ACC112 (cell line): Measurements from ENCODE around the gene CTNNA3.
"Not testable (repeated sequence)": the region's sequence is repeated elsewhere in the genome, so short reads cannot be mapped to it uniquely, and the experiment has no call there.

Experiments
- H2AFZ ChIP-seq: fragments of 200-600 bp; sonication (generic); one replicate; pipeline ENCODE4 v1.6.0; 2017; ENCODE audit warnings: antibody characterized with exemption, low read length; ENCODE audit not compliant: unreplicated experiment
- H3K27ac ChIP-seq: fragments of 200-600 bp; sonication (generic); 2 replicates; pipeline ENCODE4 v1.5.1; 2014; ENCODE audit warnings: low read depth, mild to moderate bottlenecking, antibody characterized with exemption, low read length, moderate library complexity
- H3K27me3 ChIP-seq: fragments of 200-600 bp; sonication (generic); 2 replicates; pipeline ENCODE4 v1.6.1; 2014; ENCODE audit warnings: mild to moderate bottlenecking, antibody characterized with exemption, low read length, moderate library complexity, mixed read lengths; ENCODE audit not compliant: insufficient read depth
- H3K36me3 ChIP-seq: fragments of 200-600 bp; sonication (generic); 2 replicates; pipeline ENCODE4 v1.6.1; 2016; ENCODE audit warnings: mild to moderate bottlenecking, antibody characterized with exemption, low read length, moderate library complexity, mixed read lengths; ENCODE audit not compliant: insufficient read depth
- H3K4me1 ChIP-seq: fragments of 200-600 bp; sonication (generic); one replicate; pipeline ENCODE4 v1.6.1; 2016; ENCODE audit warnings: low read length, mixed read lengths; ENCODE audit not compliant: insufficient read depth, unreplicated experiment, control insufficient read depth
- H3K4me3 ChIP-seq: fragments of 200-600 bp; sonication (generic); 2 replicates; pipeline ENCODE4 v1.5.1; 2014; ENCODE audit warnings: mild to moderate bottlenecking, low read depth, low read length
- H3K79me2 ChIP-seq: fragments of 200-600 bp; sonication (generic); one replicate; pipeline ENCODE4 v1.6.0; 2016; ENCODE audit warnings: low read length; ENCODE audit not compliant: control insufficient read depth, unreplicated experiment, insufficient read depth

CTNNA3 gene

DNA sequence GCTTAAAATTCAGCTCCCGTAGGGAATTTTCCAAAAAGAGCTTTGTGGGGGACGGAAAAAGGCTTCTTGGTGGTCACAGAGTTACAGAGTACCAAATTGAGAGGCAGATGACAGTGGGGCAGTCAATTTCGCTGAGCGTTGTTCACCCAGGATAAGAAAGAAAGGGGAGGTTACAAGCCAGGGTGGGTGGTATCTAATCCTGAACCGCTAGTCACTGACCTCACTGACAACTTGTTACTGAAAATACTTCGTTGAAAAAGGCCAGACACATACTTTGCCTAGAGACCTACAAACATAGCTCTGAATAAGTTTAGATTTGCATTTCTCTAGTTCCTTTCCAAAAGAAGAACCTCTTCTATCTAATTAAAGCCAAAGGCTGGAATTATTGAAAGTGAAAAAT lies at the start of gene CTNNA3:
Gene CTNNA3 (minus strand): TSS at position 167 of the 400 bp plus-strand sequence.
- peaks cover 54% of the 10 kb centered on the region for H3K27me3 ChIP-seq
- H3K4me3 ChIP-seq: no peak within 1 kb of the TSS
- H3K27ac ChIP-seq: no peak within 1 kb of the TSS
- no peak within 1 kb of the TSS for H2AFZ ChIP-seq
- no peaks in the 10 kb centered on the region for H3K4me1 ChIP-seq
- H3K79me2 ChIP-seq: no peaks in the 10 kb centered on the region
- no peaks in the 10 kb centered on the region for H3K36me3 ChIP-seq

DNA sequence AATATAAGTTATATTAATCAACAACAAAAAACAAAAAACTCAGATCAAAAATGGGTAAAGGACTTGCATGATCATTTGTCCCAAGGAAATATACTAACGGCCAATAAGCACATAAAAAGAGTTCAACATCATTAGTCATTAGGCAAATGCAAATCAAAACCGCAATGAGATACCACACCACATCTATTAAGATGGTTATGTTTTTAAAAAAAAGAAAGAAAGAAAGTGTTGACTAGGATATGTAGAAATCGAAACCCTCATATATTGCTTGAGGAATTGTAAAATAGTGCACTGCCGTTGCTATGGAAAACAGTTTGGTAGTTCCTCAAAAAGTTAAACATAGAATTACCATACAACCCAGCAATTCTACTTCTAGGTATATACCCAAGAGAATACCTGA lies 39.4 kb upstream of the CTNNA3 start:
- Histone ChIP-seq H3K4me1 (no peaks in the 10 kb centered on the region), H3K27me3 (peaks cover 33% of the 10 kb centered on the region), H3K4me3 (no peak overlapping the region), H3K79me2 (no peaks in the 10 kb centered on the region), H2AFZ (no peak overlapping the region), H3K27ac (no peak overlapping the region), H3K36me3 (no peaks in the 10 kb centered on the region)

DNA sequence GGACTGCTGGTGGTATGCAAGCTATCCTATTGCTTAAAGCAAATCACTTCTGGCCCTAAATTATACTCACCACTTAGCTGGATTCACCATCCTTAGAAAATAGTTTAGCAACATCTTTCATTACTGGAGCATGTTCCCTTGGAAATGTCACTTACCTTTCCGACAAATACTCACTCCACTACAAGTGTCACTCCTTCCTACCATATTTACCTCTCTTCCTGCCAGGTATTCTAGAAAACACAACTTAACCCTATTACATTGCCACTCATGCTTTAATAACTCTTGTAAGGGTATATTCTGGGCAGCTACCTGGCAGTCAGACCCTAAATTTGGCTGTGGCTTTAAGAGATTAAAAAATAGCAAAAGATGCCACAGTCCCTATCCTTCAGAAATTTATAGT lies 37.5 kb upstream of the CTNNA3 start:
- Histone ChIP-seq H3K27ac (no peak overlapping the region), H3K79me2 (no peaks in the 10 kb centered on the region), H3K27me3 (peaks cover 37% of the 10 kb centered on the region), H3K4me1 (no peaks in the 10 kb centered on the region), H2AFZ (no peak overlapping the region), H3K4me3 (no peak overlapping the region), H3K36me3 (no peaks in the 10 kb centered on the region)

DNA sequence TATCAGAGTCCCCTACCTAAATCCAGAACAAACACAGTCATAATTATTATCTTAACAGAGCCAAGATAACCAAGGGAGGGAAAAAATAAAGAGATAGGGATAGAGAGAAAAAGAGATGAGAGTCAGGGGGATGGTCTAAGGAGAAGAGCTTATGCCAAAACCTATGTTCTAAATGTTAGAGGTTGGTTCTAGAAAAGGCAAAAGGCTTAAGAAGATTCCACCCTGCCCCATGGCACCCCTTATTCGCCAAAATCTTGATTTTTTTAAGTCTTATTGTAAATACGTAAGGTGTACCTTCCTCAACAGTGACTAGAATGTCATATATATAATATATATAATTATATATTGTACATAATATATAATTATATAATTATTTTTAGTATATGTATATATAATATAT lies 29.6 kb upstream of the CTNNA3 start:
- Histone ChIP-seq H3K79me2 (no peaks in the 10 kb centered on the region), H2AFZ (no peak overlapping the region), H3K27me3 (peaks cover 9% of the 10 kb centered on the region), H3K4me3 (no peak overlapping the region), H3K4me1 (no peaks in the 10 kb centered on the region), H3K36me3 (no peaks in the 10 kb centered on the region), H3K27ac (no peak overlapping the region)

DNA sequence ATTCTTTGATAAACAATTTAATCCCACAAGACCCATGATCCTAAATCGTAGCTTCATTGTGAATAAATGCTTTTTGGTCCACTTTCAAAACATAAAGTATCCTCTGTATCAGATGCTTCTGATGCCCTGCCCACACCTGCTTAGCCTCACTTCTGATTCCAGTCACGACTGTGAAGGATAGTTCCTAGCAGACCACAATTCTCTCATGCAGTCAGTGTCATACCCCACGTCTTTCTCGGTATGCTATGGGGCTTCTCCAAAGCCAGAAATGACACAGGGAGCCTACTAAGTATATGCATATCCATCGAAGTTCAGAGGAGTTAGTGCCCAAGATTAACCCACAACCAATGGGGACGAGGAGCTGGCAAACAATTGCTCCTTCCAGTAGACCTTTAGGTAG lies 27.6 kb upstream of the CTNNA3 start:
- H3K27me3 ChIP-seq: peaks cover 5% of the 10 kb centered on the region; the same call in 1 of the 2 replicates
- H3K4me3 ChIP-seq: no peak overlapping the region
- H3K4me1 ChIP-seq: no peaks in the 10 kb centered on the region
- H2AFZ ChIP-seq: no peak overlapping the region
- H3K27ac ChIP-seq: no peak overlapping the region
- no peaks in the 10 kb centered on the region for H3K79me2 ChIP-seq
- H3K36me3 ChIP-seq: no peaks in the 10 kb centered on the region

DNA sequence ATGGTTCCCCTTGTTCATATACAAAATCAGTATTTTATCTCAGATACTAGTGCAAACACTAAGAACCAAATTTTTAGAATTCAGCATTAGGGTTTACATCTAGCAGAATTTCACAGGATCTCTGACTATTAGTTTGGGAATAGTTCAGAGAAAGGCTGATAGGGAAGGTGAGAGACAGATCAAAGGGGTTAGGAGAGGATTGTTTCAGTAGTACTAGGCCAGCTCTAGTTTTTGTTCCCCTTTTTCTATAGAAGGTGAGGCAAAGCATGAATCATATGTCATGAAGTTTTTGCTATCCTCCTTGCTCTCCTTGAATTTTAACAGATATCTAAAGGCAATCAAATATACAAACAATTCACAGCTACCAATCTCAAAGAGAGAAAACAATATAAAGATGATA lies 26.1 kb upstream of the CTNNA3 start:
- no peaks in the 10 kb centered on the region for H3K36me3 ChIP-seq
- H3K27ac ChIP-seq: no peak overlapping the region
- H3K27me3 ChIP-seq: peaks cover 10% of the 10 kb centered on the region
- H3K4me1 ChIP-seq: no peaks in the 10 kb centered on the region
- no peaks in the 10 kb centered on the region for H3K79me2 ChIP-seq
- H3K4me3 ChIP-seq: no peak overlapping the region
- H2AFZ ChIP-seq: no peak overlapping the region

DNA sequence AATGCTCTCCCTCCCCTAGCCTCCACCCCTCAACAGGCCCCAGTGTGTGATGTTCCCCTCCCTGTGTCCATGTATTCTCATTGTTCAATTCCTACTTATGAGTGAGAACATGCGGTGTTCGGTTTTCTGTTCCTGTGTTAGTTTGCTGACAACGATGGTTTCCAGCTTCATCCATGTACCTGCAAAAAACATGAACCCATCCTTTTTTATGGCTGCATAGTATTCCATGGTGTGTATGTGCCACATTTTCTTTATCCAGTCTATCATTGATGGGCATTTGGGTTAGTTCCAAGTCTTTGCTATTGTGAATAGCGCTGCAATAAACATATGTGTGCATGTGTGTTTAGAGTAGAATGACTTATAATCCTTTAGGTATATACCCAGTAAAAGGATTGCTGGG lies 20.5 kb upstream of the CTNNA3 start:
- H3K4me3 ChIP-seq, H3K36me3 ChIP-seq, H2AFZ ChIP-seq, H3K79me2 ChIP-seq, H3K4me1 ChIP-seq, H3K27ac ChIP-seq, H3K27me3 ChIP-seq: not testable (repeated sequence)

DNA sequence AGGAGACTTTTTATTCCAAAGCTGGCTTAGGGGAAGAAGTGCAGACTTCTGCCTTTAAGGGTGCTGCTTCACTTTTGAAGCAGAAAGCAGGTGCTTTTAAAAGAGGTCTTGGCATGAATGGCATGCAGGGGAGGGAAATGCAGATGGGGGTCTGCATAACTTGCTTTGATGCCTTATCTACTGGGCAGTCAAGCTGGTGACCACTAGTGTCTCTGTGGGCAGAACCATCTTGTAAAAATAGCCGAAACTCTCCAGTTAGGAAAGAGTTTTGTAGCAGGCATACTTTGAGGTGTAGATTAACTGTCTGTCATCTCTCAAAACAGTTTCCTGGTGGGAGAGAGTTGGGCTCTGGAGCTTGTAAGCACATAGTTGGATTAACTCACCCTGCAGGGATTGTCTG lies 9.9 kb upstream of the CTNNA3 start:
- Histone ChIP-seq H3K27me3 (peaks cover 38% of the 10 kb centered on the region), H2AFZ (no peak overlapping the region), H3K4me1 (no peaks in the 10 kb centered on the region), H3K79me2 (no peaks in the 10 kb centered on the region), H3K36me3 (no peaks in the 10 kb centered on the region), H3K4me3 (no peak overlapping the region), H3K27ac (no peak overlapping the region)

DNA sequence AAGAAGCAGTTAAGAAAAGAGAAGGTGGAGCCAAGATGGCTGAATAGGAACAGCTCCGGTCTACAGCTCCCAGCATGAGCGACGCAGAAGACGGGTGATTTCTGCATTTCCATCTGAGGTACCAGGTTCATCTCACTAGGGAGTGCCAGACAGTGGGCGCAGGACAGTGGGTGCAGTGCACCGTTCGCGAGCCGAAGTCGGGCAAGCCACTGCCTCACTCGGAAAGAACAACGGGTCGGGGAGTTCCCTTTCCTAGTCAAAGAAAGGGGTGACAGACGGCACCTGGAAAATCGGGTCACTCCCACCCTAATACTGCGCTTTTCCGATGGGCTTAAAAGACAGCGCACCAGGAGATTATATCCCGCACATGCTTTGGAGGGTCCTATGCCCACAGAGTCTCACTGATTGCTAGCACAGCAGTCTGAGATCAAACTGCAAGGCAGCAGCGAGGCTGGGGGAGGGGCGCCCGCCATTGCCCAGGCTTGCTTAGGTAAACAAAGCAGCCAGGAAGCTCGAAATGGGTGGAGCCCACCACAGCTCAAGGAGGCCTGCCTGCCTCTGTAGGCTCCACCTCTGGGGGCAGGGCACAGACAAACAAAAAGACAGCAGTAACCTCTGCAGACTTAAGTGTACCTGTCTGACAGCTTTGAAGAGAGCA lies 3.7 kb upstream of the CTNNA3 start:
- H3K27ac ChIP-seq, H3K36me3 ChIP-seq, H3K4me1 ChIP-seq, H3K79me2 ChIP-seq, H3K4me3 ChIP-seq, H2AFZ ChIP-seq: not testable (repeated sequence)
- H3K27me3 ChIP-seq: peaks cover 33% of the 10 kb centered on the region

DNA sequence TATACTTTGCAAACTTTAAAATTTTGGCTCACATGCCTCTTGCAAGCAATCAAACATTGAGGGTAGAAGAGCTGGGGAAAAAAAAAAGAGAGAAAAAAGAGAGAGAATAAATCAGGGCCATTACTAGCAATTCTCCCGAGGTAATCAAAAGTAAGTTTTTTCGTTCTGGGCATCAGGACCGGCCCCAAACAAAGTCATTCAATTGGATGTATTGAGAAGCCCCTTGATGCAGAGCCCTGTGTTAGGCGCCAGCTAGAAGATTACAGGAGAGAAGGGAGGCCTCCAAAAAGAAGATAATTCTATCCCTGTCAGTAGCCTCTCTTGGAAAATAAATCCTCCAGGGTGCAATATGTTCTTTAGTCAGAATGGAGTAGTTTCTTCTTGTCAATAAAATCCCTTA lies 2.2 kb upstream of the CTNNA3 start:
- Histone ChIP-seq H3K36me3 (no peaks in the 10 kb centered on the region), H2AFZ (no peak overlapping the region), H3K27me3 (peaks cover 48% of the 10 kb centered on the region), H3K4me1 (no peaks in the 10 kb centered on the region), H3K4me3 (no peak overlapping the region), H3K79me2 (no peaks in the 10 kb centered on the region), H3K27ac (no peak overlapping the region)

DNA sequence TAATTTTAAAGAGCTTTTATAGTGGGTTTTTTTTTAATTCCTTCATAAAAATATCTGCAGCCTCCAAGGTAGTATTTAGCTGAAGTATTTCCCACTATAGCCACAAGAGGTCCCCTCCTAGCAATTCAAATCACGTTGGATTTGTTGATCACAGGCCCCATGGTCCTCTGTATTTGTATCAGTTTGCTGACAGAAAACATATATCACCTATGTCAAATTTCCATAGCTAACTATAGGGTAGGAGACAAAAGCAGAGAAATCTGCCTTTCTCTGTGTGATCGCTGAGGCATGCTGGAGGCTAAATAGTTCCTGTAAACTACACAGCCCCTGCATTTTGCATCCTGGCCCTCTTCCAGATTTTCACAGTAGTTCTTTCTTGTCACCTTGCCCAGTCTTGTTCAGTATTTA lies 1.7 kb upstream of the CTNNA3 start:
- no peaks in the 10 kb centered on the region for H3K36me3 ChIP-seq
- H3K79me2 ChIP-seq: no peaks in the 10 kb centered on the region
- peaks cover 52% of the 10 kb centered on the region for H3K27me3 ChIP-seq
- H3K4me1 ChIP-seq: no peaks in the 10 kb centered on the region
- no peak overlapping the region for H3K27ac ChIP-seq
- H3K4me3 ChIP-seq: no peak overlapping the region
- H2AFZ ChIP-seq: no peak overlapping the region
